DOHH2 (cell line): Measurements from ENCODE around the gene NTRK1.

ENCODE experiments used
- CTCF ChIP-seq: fragments of 200-600 bp; sonication (generic); IDR thresholded peaks from one replicate; pipeline ENCODE4 v1.5.1; 2014; ENCODE audit warnings: antibody characterized with exemption, mild to moderate bottlenecking, low read depth, low read length; ENCODE audit not compliant: poor library complexity, severe bottlenecking
- EZH2phosphoT487 ChIP-seq: fragments of 200-600 bp; sonication (generic); IDR thresholded peaks from 2 replicates; pipeline ENCODE4 v1.6.1; 2017; ENCODE audit warnings: borderline replicate concordance, mild to moderate bottlenecking, antibody characterized with exemption, low read length, moderate library complexity, mixed read lengths

GRCh38 chr1:156911577-156912298 lies 51.1 kb downstream of the NTRK1 start:
- TF ChIP-seq CTCF: no peak
- no peak for TF ChIP-seq EZH2phosphoT487
